Measurements from ENCODE around the gene AK1.
A peak's percentile ranks its signal among the peaks of the same experiment; 100 is the strongest.

The AK1 gene

GRCh38 chr9:127877566-127877998, at the start of gene AK1:
TSS of gene AK1 (minus strand) at chr9:127877675. CDS start at chr9:127874617, 3,058 bp downstream.
- DNase-seq, result peak; percentile 74

DNA sequence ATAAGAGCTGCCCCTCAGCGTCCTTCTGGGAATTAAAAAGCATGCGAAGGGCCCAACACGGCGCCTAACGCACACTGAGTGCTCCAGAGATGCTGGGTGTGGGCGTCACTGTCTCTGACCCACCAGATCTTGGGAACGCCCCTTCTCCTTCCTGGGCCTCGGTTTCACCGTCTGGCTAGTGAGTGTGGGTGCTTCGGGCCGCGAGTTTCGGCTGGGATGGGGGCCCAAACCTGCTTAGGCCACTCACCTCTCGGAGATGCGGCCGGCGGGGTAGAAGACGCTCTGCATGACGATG, 49.4 kb upstream of the AK1 start:
- no peak for DNase-seq

- DNase-seq, result no peak
Observed at GRCh38 chr9:127925959-127926905, 48.8 kb upstream of the AK1 start.

DNA sequence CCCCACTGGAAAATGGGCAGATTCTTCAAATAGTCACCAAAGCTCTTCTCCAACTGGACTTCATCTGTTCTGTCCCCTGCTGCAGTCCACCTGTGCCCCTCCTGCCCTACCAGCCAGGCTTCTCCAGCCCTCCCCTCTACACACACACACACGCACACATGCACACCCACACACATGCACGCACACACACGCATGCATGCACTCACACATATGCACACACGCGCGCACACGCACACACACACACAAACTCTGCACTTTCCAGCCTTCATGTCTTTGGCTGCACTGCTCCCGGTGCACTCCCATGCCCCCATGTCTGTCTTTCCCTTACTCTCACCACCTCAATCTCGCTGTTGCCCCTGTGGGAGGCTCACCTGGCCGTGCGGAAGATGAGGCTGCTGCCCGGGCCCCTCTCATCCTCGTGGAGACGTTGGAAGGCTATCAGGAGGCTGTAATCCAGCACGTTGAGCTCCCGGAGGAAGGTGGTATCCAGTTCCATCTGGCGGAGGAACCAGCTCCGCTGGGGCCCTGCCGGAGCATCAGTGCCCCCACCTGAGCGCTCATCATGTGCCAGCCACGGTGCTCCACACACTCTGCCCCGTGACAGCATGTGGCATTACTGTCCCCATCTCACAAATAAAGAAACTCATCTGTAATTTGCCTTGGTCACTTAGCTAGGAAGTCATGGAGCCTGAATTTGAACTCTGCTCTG, 47.4 kb upstream of the AK1 start:
- DNase-seq, result no peak

GRCh38 chr9:127923771-127924170, 46.3 kb upstream of the AK1 start:
- no peak for DNase-seq

DNA sequence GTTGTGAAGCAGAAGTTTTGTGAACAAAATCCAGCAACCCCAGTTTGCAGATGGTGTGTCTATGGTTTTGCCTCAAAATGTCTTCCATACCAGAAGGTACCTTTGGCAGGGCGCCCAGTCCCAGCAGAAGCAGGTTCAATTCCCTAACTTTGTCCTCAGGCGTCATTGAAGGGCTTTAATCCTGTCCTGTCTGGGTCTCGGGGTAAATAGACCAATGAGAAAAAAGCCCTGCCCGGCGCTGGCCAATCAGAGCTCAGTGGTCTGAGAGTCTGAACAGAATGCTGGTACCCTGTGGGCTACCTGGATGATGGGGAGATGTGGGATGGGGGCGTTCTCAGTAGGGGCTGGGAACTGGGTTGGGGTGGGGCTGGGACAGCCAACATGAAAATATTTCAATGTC, 45.6 kb upstream of the AK1 start:
- no peak for DNase-seq

GRCh38 chr9:127921557-127922120, 44.2 kb upstream of the AK1 start:
- no peak for DNase-seq

DNA sequence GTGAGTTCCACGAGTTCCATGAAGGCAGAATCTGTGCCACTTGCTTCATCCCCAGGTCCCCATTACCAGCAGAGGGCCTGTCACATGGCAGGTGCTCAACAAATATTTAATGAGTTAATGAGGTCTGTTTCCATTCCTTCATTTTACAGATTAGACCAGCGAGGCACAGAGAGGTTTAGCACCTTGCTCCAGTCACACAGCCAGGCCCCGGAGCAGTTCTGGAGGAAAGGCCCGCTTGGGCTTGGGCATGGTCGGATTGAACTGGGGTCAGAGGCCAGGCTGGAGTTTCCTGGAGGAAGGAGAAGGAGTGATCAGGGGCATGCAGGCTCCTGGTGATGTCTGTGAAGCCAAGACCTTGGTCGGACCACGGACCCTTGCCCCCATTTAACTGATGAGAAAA, 43.3 kb upstream of the AK1 start:
- DNase-seq, result no peak

DNA sequence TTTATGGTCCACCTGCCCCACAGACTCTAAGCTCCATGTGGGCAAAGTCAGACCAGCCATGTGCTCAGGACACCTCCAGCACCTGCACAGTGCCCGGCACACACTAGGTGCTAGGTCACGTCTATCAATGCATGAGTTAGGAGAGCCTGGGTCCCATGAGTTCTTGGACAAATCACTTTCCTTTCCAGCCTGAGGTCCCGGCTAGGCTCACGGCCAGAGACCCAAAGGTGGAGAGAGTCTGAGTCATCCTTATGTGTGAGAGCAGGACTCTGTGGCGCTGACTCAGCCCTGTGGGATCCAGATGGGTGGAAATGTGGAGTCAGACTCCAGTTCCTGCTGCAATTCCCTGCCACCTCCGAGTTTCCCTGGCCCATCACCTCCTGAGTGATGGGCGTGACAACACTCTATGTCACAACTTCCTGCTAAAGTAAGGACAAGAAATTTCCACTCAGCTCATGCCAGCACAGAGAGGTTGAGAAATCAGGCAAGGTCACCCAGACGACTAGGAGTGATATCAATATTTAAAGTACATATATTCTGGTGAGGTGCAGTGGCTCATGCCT, 41.9 kb upstream of the AK1 start:
- no peak for DNase-seq

- no peak for DNase-seq
Observed at GRCh38 chr9:127918183-127919107, 41.0 kb upstream of the AK1 start.

DNA sequence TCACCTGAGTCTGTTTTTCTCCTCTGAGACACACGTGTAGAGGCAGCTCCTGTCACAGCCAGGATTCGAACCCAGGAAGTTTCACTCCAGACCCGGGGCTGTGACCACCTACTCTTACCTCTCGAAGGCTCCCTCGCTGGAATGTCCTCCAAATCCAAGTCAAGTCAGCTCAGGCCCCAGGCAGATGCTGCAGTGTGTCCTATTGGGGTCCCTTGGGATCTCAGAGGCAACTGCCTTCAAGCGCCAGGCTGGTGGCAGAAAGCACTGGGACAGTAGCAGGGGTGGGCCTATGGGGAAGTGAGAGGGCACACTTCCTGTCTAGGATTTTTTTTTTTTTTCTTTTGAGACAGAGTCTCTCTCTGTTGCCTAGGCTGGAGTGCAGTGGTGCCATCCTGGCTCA, 40.1 kb upstream of the AK1 start:
- DNase-seq, result no peak

GRCh38 chr9:127916720-127917581, 39.5 kb upstream of the AK1 start, which contains the start of gene ST6GALNAC4:
TSS of gene ST6GALNAC4 (minus strand) at chr9:127917041. CDS start at chr9:127916419, 622 bp downstream.
- peak; percentile 88 for DNase-seq

- DNase-seq, result no peak
Observed at GRCh38 chr9:127915801-127916719, 38.6 kb upstream of the AK1 start.

DNA sequence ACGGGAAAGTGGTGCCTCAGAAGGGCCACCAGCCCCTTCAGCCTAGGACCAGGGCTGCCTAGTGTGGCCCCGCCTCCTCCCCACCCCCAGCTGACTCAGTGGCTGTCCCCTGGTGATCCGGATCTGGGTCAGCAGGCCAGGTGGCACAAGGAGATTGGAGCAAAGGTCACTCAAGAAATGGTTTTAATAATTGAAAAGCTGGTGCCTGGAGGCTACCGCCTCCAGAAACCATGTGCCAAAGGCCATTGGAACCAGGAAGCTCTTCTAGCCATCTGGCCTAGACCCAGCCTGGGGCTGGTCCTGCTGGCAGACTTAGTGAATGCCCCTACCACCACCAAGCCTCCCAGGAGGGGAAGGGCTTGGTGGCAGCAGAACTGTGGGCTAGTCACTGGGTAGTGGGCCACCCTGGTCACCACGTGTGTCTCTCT, 37.9 kb upstream of the AK1 start:
- DNase-seq, result no peak

DNA sequence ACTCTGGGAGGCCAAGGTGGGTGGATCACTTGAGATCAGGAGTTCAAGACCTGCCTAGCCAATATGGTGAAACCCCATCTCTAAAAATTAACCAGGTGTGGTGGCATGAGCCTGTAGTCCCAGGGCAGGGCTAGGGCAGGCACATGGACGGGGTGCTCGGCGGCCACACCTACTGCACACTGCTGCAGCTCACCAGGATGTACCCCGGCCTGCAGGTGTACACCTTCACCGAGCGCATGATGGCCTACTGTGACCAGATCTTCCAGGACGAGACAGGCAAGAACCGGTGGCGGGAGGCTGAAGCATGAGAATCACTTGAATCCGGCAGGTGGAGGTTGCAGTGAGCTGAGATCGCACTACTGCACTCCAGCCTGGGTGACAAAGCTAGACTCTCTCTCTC, 36.2 kb upstream of the AK1 start:
- DNase-seq, result no peak

DNA sequence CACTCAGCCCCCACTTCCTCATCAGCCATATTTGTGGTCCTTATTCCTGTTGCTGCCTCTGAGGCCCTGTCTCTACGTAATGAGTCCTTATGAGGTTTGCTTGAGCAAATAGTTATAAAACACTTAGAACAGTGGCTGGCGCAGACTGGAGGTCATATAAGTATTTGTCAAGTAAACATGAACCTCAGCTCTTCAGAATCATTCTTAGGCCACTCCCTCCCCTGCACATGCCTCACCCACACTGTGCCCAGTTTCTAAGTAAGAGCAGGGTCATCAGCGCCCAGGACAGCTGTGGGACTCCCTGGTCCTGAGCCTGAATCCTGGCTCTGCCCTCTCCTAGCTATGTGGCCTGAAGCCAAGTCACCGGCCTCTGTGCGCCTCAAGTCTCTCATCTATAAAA, 35.4 kb upstream of the AK1 start:
- DNase-seq, result no peak

DNA sequence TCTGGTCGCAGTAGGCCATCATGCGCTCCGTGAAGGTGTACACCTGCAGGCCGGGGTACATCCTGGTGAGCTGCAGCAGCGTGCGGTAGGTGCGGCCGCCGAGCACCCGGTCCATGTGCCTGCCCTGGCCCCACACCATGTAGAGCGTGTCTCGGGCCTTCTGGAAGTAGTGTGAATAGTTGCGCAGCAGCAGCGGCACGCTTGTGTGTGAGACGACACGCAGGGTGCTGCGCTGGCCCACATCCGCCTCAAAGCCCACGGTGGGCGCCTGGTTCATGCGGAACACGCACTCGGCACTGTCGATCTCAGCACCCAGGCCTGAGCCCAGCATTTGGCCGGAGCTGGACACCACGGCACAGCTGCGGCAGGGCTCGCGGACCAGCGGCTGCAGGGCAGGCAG, 34.8 kb upstream of the AK1 start:
- DNase-seq, result no peak

DNA sequence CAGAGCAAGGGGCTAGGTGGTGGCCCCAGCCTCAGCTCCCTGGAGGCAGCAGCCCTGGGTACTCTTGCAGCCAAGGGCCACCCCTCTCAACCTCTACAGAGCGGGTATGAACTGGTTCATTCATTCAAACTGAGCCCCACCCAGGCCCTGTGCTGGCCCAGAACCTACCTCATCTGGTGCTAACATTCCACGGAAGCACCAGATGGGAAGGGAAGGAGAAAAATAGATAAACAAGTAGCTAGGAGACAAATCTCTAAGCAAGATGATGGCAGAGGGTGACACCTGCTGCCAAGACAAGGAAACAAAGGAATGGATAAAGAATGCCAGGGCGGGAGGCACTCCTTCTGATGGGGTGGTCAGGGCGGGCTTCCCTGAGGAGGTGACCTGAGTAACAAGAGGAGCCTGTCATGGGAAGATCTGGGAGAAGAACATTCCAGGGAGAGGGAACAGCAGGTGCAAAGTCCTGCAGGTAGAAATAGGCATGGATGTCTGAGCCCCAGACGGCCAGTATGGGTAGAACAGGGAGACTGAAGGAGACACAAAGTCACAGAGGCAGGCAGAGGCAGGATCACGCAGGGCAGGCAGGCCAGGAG, 33.2 kb upstream of the AK1 start:
- DNase-seq, result no peak

- no peak for DNase-seq
Observed at GRCh38 chr9:127909839-127910273, 32.4 kb upstream of the AK1 start.

DNA sequence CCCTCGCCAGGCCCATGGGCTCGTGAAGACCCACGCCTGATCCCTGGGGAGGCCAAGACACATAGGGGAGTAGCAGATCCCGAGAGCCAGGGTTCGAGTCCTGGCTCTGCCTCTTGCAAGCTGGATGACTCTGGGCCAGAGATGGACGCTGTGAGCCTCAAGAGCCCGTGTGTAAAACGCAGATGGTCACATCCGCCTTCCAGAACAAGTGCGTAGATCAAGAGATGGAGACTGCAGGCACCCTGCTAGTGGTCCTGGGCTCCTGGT, 31.1 kb upstream of the AK1 start:
- DNase-seq, result no peak

Data from NCI-H1092 (cell line).